Activated naive CD4-positive, alpha-beta T cell treated with anti-CD3 and anti-CD28 coated beads, Interleukin-2, amount 10 ng/mL, durations not matched to agents 7 days and 5 days (primary cell): Measurements from ENCODE around the gene FIP1L1.

Experiments
- CTCF ChIA-PET: fragments of 350-600 bp; sonication (Branson Sonifier 250); formaldehyde crosslinking; loops from one replicate; lab custom pipeline; 2021; ENCODE audit warnings: antibody characterized with exemption; lab: Charles Lee
- DNase-seq: peaks from one replicate; pipeline ENCODE4 v3.0.0-alpha.2; 2020
- H3K27ac Mint-ChIP-seq: one replicate; pipeline ENCODE4 v1.8.0; 2021; ENCODE audit warnings: mild to moderate bottlenecking, moderate library complexity, mixed read lengths
- H3K27me3 Mint-ChIP-seq: one replicate; pipeline ENCODE4 v1.8.0; 2021; ENCODE audit warnings: mild to moderate bottlenecking, mixed read lengths
- H3K36me3 Mint-ChIP-seq: one replicate; pipeline ENCODE4 v1.8.0; 2021; ENCODE audit warnings: mixed read lengths
- H3K4me1 Mint-ChIP-seq: one replicate; pipeline ENCODE4 v1.8.0; 2021; ENCODE audit warnings: mixed read lengths
- H3K4me3 Mint-ChIP-seq: one replicate; pipeline ENCODE4 v1.8.0; 2021; ENCODE audit warnings: mild to moderate bottlenecking, moderate library complexity, mixed read lengths
- H3K9me3 Mint-ChIP-seq: one replicate; pipeline ENCODE4 v1.8.0; 2021; ENCODE audit warnings: mixed read lengths

The FIP1L1 gene

GRCh38 chr4:53424280-53424679 is 46.8 kb downstream of the FIP1L1 start:
- peaks cover 17% of the 10 kb centered on the region for H3K36me3 Mint-ChIP-seq
- no peaks in the 10 kb centered on the region for H3K9me3 Mint-ChIP-seq
- CTCF ChIA-PET: no interaction called here
- H3K27ac Mint-ChIP-seq: no peak overlapping the region
- H3K27me3 Mint-ChIP-seq: no peaks in the 10 kb centered on the region
- H3K4me1 Mint-ChIP-seq: no peaks in the 10 kb centered on the region
- DNase-seq: no peak
- no peak overlapping the region for H3K4me3 Mint-ChIP-seq

- Mint-ChIP-seq H3K27me3 (no peaks in the 10 kb centered on the region), H3K27ac (no peak overlapping the region), H3K36me3 (peaks cover 31% of the 10 kb centered on the region), H3K9me3 (no peaks in the 10 kb centered on the region), H3K4me1 (peaks cover 8% of the 10 kb centered on the region), H3K4me3 (no peak overlapping the region)
- no peak for DNase-seq
- CTCF ChIA-PET: no interaction called here
Observed at GRCh38 chr4:53427366-53427765, 49.9 kb downstream of the FIP1L1 start.

GRCh38 chr4:53431052-53431451 is 53.6 kb downstream of the FIP1L1 start:
- Mint-ChIP-seq H3K27ac (no peak overlapping the region), H3K4me1 (peaks cover 8% of the 10 kb centered on the region), H3K36me3 (peaks cover 45% of the 10 kb centered on the region), H3K9me3 (no peaks in the 10 kb centered on the region), H3K4me3 (no peak overlapping the region), H3K27me3 (no peaks in the 10 kb centered on the region)
- no peak for DNase-seq
- CTCF ChIA-PET: no interaction called here

GRCh38 chr4:53432528-53433424 is 55.3 kb downstream of the FIP1L1 start:
- DNase-seq: no peak
- Mint-ChIP-seq H3K27me3 (no peaks in the 10 kb centered on the region), H3K27ac (no peak overlapping the region), H3K4me3 (no peak overlapping the region), H3K4me1 (peaks cover 8% of the 10 kb centered on the region), H3K9me3 (no peaks in the 10 kb centered on the region), H3K36me3 (peaks cover 53% of the 10 kb centered on the region)
- CTCF ChIA-PET: no interaction called here

GRCh38 chr4:53436251-53436650 is 58.8 kb downstream of the FIP1L1 start:
- Mint-ChIP-seq H3K4me3 (no peak overlapping the region), H3K27me3 (no peaks in the 10 kb centered on the region), H3K36me3 (peaks cover 47% of the 10 kb centered on the region), H3K4me1 (no peaks in the 10 kb centered on the region), H3K9me3 (no peaks in the 10 kb centered on the region), H3K27ac (no peak overlapping the region)
- CTCF ChIA-PET: no interaction called here
- no peak for DNase-seq

- no peaks in the 10 kb centered on the region for H3K27me3 Mint-ChIP-seq
- no peak for DNase-seq
- H3K27ac Mint-ChIP-seq: no peak overlapping the region
- CTCF ChIA-PET: no interaction called here
- H3K4me3 Mint-ChIP-seq: no peak overlapping the region
- peaks cover 44% of the 10 kb centered on the region for H3K36me3 Mint-ChIP-seq
- no peaks in the 10 kb centered on the region for H3K4me1 Mint-ChIP-seq
- H3K9me3 Mint-ChIP-seq: no peaks in the 10 kb centered on the region
Observed at GRCh38 chr4:53441564-53441963, 64.1 kb downstream of the FIP1L1 start.

- Mint-ChIP-seq H3K9me3 (no peaks in the 10 kb centered on the region), H3K36me3 (peaks cover 35% of the 10 kb centered on the region), H3K4me1 (no peaks in the 10 kb centered on the region), H3K27me3 (no peaks in the 10 kb centered on the region), H3K27ac (no peak overlapping the region), H3K4me3 (no peak overlapping the region)
- DNase-seq: no peak
- CTCF ChIA-PET: no interaction called here
Observed at GRCh38 chr4:53444954-53445353, 67.5 kb downstream of the FIP1L1 start.

GRCh38 chr4:53450773-53451172 is 73.3 kb downstream of the FIP1L1 start:
- Mint-ChIP-seq H3K27ac (no peak overlapping the region), H3K27me3 (no peaks in the 10 kb centered on the region), H3K4me3 (no peak overlapping the region), H3K36me3 (peaks cover 41% of the 10 kb centered on the region), H3K9me3 (no peaks in the 10 kb centered on the region), H3K4me1 (peaks cover 4% of the 10 kb centered on the region)
- no peak for DNase-seq
- CTCF ChIA-PET: interaction anchor here (1.1 kb wide), 1 partner anchor 16 kb away, joined by 3 read pairs; no protein-coding TSS in a partner anchor

- H3K27ac Mint-ChIP-seq: no peak overlapping the region
- peaks cover 42% of the 10 kb centered on the region for H3K36me3 Mint-ChIP-seq
- CTCF ChIA-PET: no interaction called here
Observed at GRCh38 chr4:53453385-53453784, 75.9 kb downstream of the FIP1L1 start.

GRCh38 chr4:53455766-53456165 is 78.3 kb downstream of the FIP1L1 start:
- Mint-ChIP-seq H3K4me3 (no peak overlapping the region), H3K27me3 (no peaks in the 10 kb centered on the region), H3K36me3 (peaks cover 55% of the 10 kb centered on the region), H3K9me3 (no peaks in the 10 kb centered on the region), H3K27ac (no peak overlapping the region), H3K4me1 (peaks cover under 1% of the 10 kb centered on the region)
- DNase-seq: no peak
- CTCF ChIA-PET: interaction anchor here (0.7 kb wide), 1 partner anchor 89 kb away, joined by 3 read pairs; no protein-coding TSS in a partner anchor

More at GRCh38 chr4:53453385-53453784, 75.9 kb downstream of the FIP1L1 start:
- DNase-seq: no peak
- no peak overlapping the region for H3K4me3 Mint-ChIP-seq
- H3K9me3 Mint-ChIP-seq: no peaks in the 10 kb centered on the region
- no peaks in the 10 kb centered on the region for H3K27me3 Mint-ChIP-seq
- H3K4me1 Mint-ChIP-seq: peaks cover 4% of the 10 kb centered on the region

GRCh38 chr4:53456178-53456577 is 78.7 kb downstream of the FIP1L1 start:
- Mint-ChIP-seq H3K9me3 (no peaks in the 10 kb centered on the region), H3K36me3 (peaks cover 54% of the 10 kb centered on the region), H3K27ac (no peak overlapping the region), H3K4me3 (no peak overlapping the region), H3K27me3 (no peaks in the 10 kb centered on the region), H3K4me1 (no peaks in the 10 kb centered on the region)
- CTCF ChIA-PET: no interaction called here
- no peak for DNase-seq

- no peaks in the 10 kb centered on the region for H3K4me1 Mint-ChIP-seq
- peaks cover 50% of the 10 kb centered on the region for H3K36me3 Mint-ChIP-seq
- DNase-seq: no peak
- no peak overlapping the region for H3K4me3 Mint-ChIP-seq
- no peaks in the 10 kb centered on the region for H3K27me3 Mint-ChIP-seq
- CTCF ChIA-PET: no interaction called here
- no peak overlapping the region for H3K27ac Mint-ChIP-seq
- H3K9me3 Mint-ChIP-seq: no peaks in the 10 kb centered on the region
Observed at GRCh38 chr4:53459548-53459947, 82.1 kb downstream of the FIP1L1 start.

- DNase-seq: no peak
- CTCF ChIA-PET: no interaction called here
- peaks cover 36% of the 10 kb centered on the region for H3K36me3 Mint-ChIP-seq
- H3K4me1 Mint-ChIP-seq: no peaks in the 10 kb centered on the region
- H3K27me3 Mint-ChIP-seq: no peaks in the 10 kb centered on the region
- no peaks in the 10 kb centered on the region for H3K9me3 Mint-ChIP-seq
- H3K27ac Mint-ChIP-seq: no peak overlapping the region
- H3K4me3 Mint-ChIP-seq: no peak overlapping the region
Observed at GRCh38 chr4:53461244-53461643, 83.8 kb downstream of the FIP1L1 start.

GRCh38 chr4:53463340-53463739 is 85.9 kb downstream of the FIP1L1 start:
- CTCF ChIA-PET: no interaction called here
- H3K27me3 Mint-ChIP-seq: no peaks in the 10 kb centered on the region
- H3K27ac Mint-ChIP-seq: no peak overlapping the region
- no peaks in the 10 kb centered on the region for H3K4me1 Mint-ChIP-seq
- H3K9me3 Mint-ChIP-seq: peaks cover 9% of the 10 kb centered on the region
- peaks cover 30% of the 10 kb centered on the region for H3K36me3 Mint-ChIP-seq
- no peak for DNase-seq
- no peak overlapping the region for H3K4me3 Mint-ChIP-seq

GRCh38 chr4:53465281-53465680 is 87.8 kb downstream of the FIP1L1 start:
- DNase-seq: no peak
- peaks cover 18% of the 10 kb centered on the region for H3K36me3 Mint-ChIP-seq
- no peaks in the 10 kb centered on the region for H3K4me1 Mint-ChIP-seq
- H3K27me3 Mint-ChIP-seq: no peaks in the 10 kb centered on the region
- peaks cover 9% of the 10 kb centered on the region for H3K9me3 Mint-ChIP-seq
- CTCF ChIA-PET: no interaction called here
- no peak overlapping the region for H3K27ac Mint-ChIP-seq
- no peak overlapping the region for H3K4me3 Mint-ChIP-seq
